ENCODE measurements around the gene HEATR5B. TPM values are rescaled to one million over a fixed set of nuclear protein-coding genes. Genes with fewer than 3 reads are reported as not detected.

The HEATR5B gene
- total and polyA plus RNA-seq, 2 of the 8 experiments (the other 6 are each of a cell fraction or from before 2014, with no cell fraction given): 7.0 to 12.6 TPM

DNA sequence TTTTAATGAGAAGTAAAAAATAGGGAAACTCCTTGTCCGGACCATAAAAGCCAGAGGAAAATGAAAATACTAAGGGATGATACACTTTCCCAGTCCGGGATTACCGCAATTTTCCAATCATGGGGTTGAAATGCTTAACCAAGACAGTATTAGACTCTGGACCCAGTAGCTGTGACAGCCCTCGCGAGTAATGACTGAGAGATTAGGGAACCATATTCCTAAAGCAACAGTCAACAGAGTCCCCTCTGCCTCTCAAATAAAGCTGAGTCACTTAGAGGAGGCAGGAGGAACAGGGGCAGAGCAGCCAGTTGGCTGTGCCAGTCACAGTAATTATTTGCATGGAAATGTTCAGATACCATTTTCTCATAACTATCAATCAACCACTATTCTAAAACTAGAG is 35.0 kb upstream of the HEATR5B start:
- Histone ChIP-seq H4K20me1 (replicated peaks in 1 of 2; ENCODE audit: control insufficient read depth in 1 of 2, insufficient read depth in 2 of 2, low read length in 2 of 2) (no peaks in the 10 kb centered on the region), H2BK20ac (ENCODE audit: low read length) (no peak overlapping the region), H3K9me3 (ENCODE audit: insufficient read depth in 2 of 2, low read depth in 1 of 2, low read length in 1 of 2) (no peaks in the 10 kb centered on the region), H3K23ac (ENCODE audit: insufficient read length) (no peak overlapping the region), H4K5ac (ENCODE audit: insufficient read length, low read depth, low read length) (no peak overlapping the region), H3K27me3 (replicated peaks in 1 of 4; ENCODE audit: control insufficient read depth in 3 of 4, extremely low read depth in 1 of 4, insufficient read depth in 3 of 4, low read length in 3 of 4) (no peaks in the 10 kb centered on the region), H3K79me1 (ENCODE audit: low read depth, low read length) (no peaks in the 10 kb centered on the region), H3K36me3 (ENCODE audit: control insufficient read depth in 2 of 4, insufficient read depth in 4 of 4, low read length in 3 of 4) (peaks cover 0 to 22% (median 9%) of the 10 kb centered on the region in 4 experiments; a peak in 7 of 8 replicates), H2BK15ac (ENCODE audit: low read length) (no peak overlapping the region), H3K4me2 (ENCODE audit: insufficient read depth in 1 of 2, low read depth in 2 of 2, low read length in 2 of 2) (no peak overlapping the region), H2AFZ (ENCODE audit: low read length) (no peak overlapping the region), H4K91ac (replicated peaks; ENCODE audit: insufficient read length, low read length) (no peak overlapping the region), H4K8ac (ENCODE audit: extremely low read depth, insufficient read depth, low read length) (no peak overlapping the region), H3K4me3 (ENCODE audit: extremely low read depth in 1 of 4, insufficient read depth in 2 of 4, low read depth in 3 of 4, low read length in 4 of 4) (no peak overlapping the region), H3K79me2 (ENCODE audit: control insufficient read depth in 1 of 2, insufficient read depth in 2 of 2, low read length in 2 of 2) (no peaks in the 10 kb centered on the region), H3K9ac (replicated peaks in 1 of 4; ENCODE audit: extremely low read depth in 1 of 4, low read depth in 3 of 4, low read length in 3 of 4) (no peak overlapping the region), H3K27ac (ENCODE audit: low read depth, low read length) (no peak overlapping the region), H2BK5ac (ENCODE audit: low read depth, low read length) (no peak overlapping the region), H3K56ac (replicated peaks; ENCODE audit: insufficient read length, low read depth, low read length) (no peak overlapping the region), H3K4me1 (replicated peaks in 1 of 4; ENCODE audit: control insufficient read depth in 3 of 4, insufficient read depth in 4 of 4, low read length in 3 of 4) (no peaks in the 10 kb centered on the region), H2AK5ac (ENCODE audit: low read depth, low read length) (no peak overlapping the region), H3K18ac (ENCODE audit: extremely low read depth, low read length) (no peak overlapping the region), H2BK120ac (replicated peaks; ENCODE audit: low read depth, low read length) (no peak overlapping the region), H2BK12ac (ENCODE audit: low read depth, low read length) (no peak overlapping the region), H3K23me2 (ENCODE audit: low read depth, low read length) (no peaks in the 10 kb centered on the region), H3K14ac (ENCODE audit: insufficient read length) (no peak overlapping the region), H3K4ac (replicated peaks; ENCODE audit: insufficient read length, low read depth, low read length) (no peak overlapping the region)
- ChIA-PET CTCF (ENCODE audit: partially characterized antibody) (no interaction called here), POLR2A (ENCODE audit: partially characterized antibody) (no interaction called here)
- no peak for DNase-seq (ENCODE audit: low read depth in 1 of 2, low spot score in 2 of 2)
- no peak for FAIRE-seq
- 89% methylated on average over 5 of the region's 5 CpGs; no CpG with 5 or more reads in 1 of the 2 experiments for WGBS, 2 experiments (ENCODE audit: extremely low coverage in 1 of 2, insufficient coverage in 1 of 2, insufficient read length in 1 of 2, insufficient replicate concordance in 2 of 2, low coverage in 1 of 2, low lambda C conversion rate in 2 of 2, missing lambda C conversion rate in 1 of 2)
- no peak for TF ChIP-seq TAF7 (optimal IDR thresholded peaks at IDR 0.05; ENCODE audit: borderline replicate concordance, low read depth, low read length)
- TF ChIP-seq EP300 (IDR thresholded peaks at IDR 0.05; ENCODE audit: borderline replicate concordance in 1 of 2, low read depth in 2 of 2, low read length in 2 of 2): no peak
- no peak for TF ChIP-seq NANOG (IDR thresholded peaks at IDR 0.05; ENCODE audit: insufficient read depth, low read depth, low read length, poor library complexity, severe bottlenecking)
- no peak for TF ChIP-seq ZNF274 (IDR thresholded peaks at IDR 0.05; ENCODE audit: borderline replicate concordance, extremely low read depth, low read length)
- TF ChIP-seq POU5F1 (IDR thresholded peaks at IDR 0.05; ENCODE audit: low read depth, low read length): no peak
- no peak for TF ChIP-seq KDM5A (IDR thresholded peaks at IDR 0.05; ENCODE audit: low read length)
- TF ChIP-seq SP1 (IDR thresholded peaks at IDR 0.05; ENCODE audit: low read depth, low read length): no peak
- TF ChIP-seq JUN (IDR thresholded peaks at IDR 0.05; ENCODE audit: low read depth, low read length): no peak
- no peak for TF ChIP-seq RNF2 (IDR thresholded peaks at IDR 0.05; ENCODE audit: borderline replicate concordance, low read depth, low read length, missing control alignments, poor library complexity, severe bottlenecking)
- TF ChIP-seq RBBP5 (IDR thresholded peaks at IDR 0.05; ENCODE audit: borderline replicate concordance, low read depth, low read length): no peak
- no peak for TF ChIP-seq EZH2 (IDR thresholded peaks at IDR 0.05; ENCODE audit: low read depth, low read length, severe bottlenecking)
- TF ChIP-seq SUZ12 (IDR thresholded peaks at IDR 0.05; ENCODE audit: low read length): no peak
- no peak for TF ChIP-seq YY1 (IDR thresholded peaks at IDR 0.05; ENCODE audit: low read depth, low read length)
- TF ChIP-seq KDM4A (IDR thresholded peaks at IDR 0.05; ENCODE audit: low read depth, low read length, severe bottlenecking): no peak

Measured in H1 (cell line).